Activated gamma-delta T cell (primary cell): ENCODE data around the gene SERPINB11.
"Not testable (repeated sequence)": the region's sequence is repeated elsewhere in the genome, so short reads cannot be mapped to it uniquely, and the experiment has no call there.

ENCODE experiments used
- DNase-seq: peaks from one replicate; lab custom pipeline; 2025; lab: John Stamatoyannopoulos, UW
- total RNA-seq, 2 donors: gene quantifications; one replicate each; lab custom pipeline; 2026; lab: John Stamatoyannopoulos, UW

Gene SERPINB11, protein sequence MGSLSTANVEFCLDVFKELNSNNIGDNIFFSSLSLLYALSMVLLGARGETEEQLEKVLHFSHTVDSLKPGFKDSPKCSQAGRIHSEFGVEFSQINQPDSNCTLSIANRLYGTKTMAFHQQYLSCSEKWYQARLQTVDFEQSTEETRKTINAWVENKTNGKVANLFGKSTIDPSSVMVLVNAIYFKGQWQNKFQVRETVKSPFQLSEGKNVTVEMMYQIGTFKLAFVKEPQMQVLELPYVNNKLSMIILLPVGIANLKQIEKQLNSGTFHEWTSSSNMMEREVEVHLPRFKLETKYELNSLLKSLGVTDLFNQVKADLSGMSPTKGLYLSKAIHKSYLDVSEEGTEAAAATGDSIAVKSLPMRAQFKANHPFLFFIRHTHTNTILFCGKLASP
- total RNA-seq, result 0 to 0.15 reads per million in 2 donors

DNA sequence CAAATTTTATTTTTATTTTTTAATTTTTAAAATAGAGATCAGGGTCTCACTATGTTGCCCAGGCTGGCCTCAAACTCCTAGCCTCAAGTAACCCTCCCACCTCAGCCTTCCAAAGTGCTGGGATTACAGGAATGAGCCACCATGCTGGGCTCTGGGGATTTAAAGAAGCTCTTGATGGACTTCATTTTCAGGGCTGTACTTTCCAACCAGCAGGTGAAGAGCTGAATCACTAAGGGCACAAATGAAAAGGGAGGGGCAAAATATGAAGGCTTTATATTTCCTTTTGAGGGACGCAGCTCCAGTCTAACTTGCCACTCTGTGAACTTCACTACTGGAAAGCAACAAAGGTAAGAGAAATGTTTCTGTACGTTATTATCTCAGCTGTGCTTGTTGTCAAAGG, at the start of gene SERPINB11:
Gene SERPINB11, plus strand, starts transcription at position 301 of the 400 bp plus-strand sequence. CDS start 7,234 bp downstream, outside the sequence.
- no peak for DNase-seq

DNA sequence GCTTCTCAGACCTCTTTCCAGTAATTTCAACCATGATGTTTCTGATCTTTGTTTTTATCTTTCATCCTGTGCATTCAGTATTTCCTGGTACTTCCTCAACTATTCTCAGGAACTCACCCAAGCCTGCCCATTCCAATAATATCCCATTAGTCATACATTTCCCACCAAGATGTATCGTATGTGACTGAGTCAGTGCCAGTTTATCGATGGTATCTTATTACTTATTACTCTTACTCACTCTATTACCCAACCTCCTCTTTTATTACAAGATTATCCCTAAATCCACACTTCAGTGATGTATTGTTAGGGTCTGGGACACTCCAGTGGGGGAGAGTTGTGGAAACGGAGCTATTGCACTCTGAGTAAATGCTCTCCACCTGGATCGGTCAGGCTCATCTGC, 43.8 kb upstream of the SERPINB11 start:
- DNase-seq, result not testable (repeated sequence)

DNA sequence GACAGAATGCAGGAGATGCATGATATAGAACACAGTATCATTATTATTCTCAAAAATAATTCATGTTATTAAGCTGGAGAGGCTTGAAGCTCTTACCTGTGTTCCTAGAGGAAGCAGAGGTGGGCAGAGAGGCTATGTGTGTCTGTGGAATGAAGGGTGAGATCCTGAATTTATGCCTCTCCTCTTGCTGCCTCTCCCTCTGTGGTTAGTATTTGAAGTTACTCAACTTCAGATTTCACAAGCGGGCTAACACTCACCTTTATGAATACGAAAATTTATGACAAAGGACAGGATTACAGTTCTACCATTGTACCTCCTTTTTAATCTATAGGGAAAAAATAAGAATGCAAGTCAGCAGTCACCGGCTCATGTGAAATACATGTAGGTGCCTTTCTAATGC, 41.0 kb upstream of the SERPINB11 start, which contains the start of gene SERPINB3:
Gene SERPINB3, minus strand, starts transcription at position 144 of the 400 bp plus-strand sequence. CDS start 677 bp downstream, outside the sequence.
- not testable (repeated sequence) for DNase-seq

DNA sequence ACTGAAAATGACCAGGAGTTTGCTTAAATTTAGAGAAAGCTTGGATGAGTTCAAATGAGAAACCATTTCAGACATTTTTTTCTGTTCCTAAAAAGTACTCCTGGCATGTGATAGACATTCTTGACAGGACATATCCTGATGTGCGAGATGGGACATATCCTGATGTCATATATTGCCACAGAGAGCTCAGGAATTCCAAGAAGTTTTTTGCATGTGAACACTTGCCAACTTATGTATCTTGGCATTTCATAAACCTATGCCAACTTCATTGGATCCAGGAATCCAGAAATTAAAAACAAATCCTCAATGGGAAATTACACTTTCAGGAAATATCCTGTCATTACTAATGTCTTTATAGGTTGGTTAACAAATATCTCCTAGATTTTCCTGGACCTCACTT, 38.2 kb upstream of the SERPINB11 start:
- DNase-seq, result no peak

DNA sequence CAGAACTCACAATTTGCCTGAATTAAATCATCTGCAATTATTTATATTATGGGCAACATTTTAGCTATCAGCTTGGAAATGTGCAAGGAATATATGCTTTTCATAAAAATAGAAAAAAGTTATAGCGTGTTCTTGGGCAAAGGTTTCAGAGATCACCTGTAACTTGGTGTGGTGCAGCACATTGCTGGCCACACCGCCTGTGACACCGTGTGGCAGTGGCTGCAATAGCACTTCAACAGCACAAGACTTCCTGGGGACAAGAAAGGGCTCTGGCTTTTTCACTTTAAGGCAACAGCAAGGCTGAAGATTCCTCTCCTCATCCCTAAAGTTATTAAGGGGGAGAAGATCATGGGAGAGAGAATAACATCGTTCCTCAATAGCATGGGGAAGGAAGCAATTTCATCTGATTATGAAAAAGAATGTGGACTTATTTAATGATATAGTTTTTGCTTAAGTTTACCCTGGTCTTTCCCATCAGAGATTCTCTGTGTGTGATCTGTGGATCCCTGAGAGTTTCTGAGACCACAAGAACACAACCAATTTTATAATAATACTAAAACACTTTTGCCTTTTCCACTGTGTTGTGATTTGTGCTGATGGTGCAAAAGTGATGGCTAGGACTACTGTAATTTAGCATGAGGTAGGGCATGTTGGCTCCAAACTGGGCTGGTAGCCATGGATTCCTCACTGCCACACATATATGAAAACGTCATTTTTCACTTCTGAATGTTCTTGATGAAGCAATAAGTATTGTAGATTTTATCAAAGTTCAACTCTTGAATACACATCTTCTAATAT, 26.0 kb upstream of the SERPINB11 start:
- no peak for DNase-seq

DNA sequence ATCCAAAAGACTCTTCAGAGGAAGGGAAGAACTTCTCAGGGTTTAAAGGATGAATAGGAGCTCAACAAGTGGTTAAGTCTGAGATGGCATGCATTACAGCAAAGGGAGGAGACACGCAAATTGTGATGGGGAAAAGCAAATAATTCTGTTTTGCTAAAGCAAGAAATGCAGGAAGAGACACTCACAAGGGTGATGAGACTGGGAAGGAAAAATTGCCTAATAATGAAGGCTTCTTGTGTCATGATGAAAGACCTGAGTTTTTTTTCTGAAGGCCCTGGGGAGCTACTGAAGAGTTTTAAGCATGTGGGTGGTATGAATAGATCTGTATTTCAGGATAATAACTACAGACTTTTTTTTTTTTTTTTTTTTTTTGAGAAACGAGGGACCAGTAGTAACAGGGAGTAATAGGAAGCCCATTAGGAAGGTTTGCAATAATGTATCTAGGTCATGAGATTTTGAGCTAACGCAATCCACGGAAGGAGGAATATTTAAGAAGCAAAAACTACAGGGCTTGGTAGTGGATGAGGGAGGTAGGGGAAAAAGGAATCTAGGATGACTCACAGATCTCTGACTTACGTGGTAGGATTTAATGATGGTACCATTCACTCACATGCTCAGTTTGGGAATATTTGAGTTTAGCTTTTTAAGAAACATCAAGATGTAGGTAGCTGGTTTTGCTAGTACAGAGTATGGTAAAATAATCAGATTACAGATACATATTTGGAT, 25.1 kb upstream of the SERPINB11 start:
- DNase-seq, result no peak

DNA sequence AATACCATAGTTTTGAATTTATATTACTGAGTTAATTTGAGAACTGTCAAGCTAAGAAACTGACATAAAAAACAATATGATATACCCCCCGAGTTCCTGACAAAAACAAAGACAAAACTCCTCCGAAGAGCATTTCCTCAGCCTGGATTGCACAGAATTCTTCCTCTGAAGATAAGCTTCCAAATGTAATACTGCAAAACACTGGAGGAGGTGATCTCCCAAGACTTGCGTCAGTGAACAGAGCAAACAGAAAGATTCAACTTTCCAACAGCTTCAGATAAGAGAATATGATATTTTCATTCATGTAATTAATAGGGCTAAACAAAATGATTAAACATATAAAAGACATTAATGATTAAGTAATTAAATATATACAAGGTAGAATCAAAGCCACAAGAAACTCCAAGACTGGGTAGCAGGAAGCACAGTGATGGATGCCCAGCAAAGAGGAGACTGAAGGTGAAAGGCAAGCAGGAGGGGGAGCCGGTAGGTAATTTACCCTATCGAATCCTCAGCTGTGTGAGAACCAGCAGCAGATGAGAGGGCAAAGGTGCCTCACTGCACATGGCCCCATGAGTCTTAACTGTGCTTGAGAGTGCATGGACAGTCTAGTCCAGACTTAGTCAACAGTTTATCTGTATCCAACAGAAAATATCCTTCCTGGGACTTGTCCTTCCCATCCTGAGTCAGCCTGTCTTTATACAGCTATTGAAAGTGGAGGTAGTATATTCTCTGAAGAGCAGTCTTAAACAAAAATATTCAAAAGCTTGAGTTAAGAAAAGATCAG, 22.7 kb upstream of the SERPINB11 start:
- DNase-seq, result no peak

DNA sequence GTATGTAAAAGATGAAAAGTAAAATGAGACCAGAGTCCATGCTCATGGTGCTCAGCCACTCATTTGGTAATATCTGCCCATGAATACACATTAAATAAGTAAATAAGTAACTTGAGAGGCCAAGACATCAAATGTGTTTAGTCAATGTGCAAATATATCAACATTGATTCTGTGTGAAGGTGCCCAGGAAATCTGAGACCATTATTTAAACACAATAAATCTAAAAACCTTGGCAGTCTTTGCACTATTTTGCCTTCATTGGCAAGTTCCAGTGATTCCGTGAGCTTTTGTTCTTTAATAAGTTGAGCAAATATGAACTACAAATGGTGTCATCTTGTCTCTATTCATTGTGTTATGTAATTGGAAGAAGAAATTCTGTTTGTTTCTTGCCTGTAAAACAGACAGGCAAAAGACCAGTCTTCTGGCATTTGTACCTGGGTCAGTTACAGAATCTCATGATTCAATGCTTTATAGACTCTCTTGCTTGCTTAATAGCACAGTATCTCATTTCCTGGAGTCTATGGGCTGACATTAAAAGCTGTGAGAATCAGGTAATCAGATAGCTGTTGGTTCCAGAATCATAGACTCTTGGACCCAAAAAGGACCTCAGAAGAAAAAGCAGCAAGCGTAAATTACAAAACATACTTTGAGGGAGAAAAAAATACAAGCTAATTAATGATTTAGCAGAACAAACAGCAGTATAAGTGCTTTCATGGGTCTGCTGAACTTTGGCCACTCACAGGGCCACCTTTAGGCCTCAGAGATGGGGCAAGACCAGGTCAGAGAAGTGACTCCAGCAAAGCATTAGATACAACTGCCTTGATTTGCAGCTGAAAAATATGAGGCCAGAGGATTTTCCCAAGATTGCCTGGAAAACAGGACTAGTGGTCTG, 21.1 kb upstream of the SERPINB11 start:
- DNase-seq, result no peak

DNA sequence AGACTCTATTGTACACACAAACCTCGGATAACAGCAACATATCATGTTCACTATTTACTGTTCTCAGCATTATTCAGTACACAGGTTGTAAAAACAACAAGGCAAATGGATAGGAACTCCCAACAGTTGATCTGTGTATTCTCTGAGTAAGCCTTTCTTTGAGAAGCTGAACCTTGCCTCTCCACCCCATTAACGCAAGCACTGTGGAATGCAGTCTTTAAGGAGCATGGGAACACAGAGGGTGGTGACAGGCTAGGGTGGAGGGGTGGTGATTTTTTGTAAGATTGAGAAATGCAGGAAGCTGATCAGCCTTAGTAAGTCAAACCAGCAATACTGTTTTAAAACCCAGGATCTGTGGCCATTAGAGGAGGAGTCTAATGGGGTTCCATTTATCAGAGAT, 19.6 kb upstream of the SERPINB11 start:
- no peak for DNase-seq

DNA sequence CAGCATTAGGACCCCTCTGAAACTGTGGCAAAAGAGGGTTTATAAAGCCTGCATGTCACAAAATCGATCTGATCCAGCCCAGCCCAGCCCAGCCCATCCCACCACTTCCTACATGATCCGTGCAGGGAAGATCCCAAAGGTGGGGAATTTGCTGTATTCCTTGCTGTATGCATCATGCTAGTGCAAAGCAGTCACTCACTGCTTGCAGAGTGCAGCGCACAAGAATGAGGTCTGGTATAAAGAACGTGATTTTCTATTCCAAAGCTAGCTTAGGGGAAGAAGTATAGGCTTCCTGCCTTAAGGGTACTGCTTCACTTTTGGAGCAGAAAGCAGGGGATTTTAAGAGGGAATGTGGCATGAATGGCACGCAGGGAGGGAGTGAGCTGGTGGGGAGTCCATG, 18.9 kb upstream of the SERPINB11 start:
- DNase-seq, result no peak

DNA sequence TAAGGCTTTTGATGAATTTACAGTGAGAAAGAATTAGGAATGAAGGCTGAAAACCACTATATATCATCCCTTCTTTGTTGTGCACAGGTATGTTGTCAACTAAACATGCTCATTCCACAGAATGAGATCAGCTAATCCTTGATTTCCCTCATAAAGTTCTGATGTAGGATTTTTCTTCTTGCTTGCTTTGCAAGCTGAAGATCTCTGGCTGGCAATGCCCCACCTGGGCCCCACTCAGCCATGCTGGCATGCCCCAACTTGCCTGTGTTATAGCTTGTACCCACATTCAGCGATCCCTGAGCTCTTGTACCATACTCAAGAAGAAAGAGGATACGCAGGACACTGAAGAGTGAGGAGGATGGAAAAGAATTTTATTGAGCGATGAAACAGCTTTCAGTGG, 18.0 kb upstream of the SERPINB11 start:
- DNase-seq, result no peak

DNA sequence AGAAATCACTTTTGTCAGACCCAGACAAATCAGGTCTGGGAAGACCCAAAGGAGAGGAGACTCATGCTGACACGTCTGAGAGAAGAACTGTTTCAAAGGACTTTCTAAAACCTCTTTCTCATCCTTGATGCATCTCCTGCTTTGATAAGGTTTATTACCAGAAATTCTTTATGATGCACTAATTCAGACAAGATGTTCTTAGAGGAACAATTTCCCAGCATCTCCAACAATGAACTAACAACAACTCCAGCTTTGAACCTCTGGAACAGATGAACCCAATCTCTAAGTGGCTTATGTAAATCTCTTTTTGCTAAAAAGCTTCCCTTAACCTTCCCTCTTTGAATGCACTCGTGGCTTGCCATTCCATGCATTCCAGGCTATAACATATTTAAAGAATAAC, 15.9 kb upstream of the SERPINB11 start:
- no peak for DNase-seq

DNA sequence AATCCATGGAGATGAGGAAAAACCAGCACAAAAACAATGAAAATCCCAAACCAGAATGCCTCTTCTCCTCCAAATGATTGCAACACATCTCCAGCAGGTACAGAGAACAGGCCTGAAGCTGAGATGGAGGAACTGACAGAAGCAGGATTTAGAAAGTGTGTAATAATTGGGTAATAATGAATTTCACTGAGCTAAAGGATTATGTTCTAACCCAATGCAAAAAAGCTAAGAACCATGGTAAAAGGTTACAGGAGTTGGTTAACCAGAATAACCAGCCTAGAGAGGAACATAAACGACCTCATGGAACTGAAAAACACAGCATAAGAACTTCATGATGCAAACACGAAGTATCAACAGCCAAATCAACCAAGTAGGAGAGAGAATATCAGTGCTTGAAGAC, 13.7 kb upstream of the SERPINB11 start:
- no peak for DNase-seq

DNA sequence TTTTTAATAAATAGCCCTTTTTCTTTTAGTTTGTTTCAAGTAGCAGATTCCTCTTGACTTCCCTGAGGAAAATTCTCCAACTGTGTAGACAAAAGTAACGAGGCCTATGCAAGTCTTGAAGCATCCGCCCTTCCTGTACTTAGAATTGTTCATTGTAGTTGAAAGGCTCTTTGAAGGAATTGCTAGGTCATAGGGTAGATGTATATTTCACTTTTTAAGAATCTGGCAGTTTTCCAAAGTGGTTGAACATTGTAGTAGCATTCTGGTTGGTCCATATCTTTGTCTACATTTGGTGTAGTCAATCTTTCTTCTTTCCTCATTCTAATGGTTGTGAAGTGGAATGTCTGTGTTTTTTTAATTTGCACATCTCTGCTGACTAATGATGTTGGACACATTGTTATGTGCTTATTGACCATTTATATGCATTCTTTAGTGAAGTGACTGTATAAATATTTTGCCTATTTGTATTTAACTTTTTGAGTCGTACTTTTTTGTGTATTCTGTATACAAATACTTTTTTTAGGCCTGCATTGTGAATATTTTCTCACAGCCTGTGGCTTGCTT, 5.6 kb upstream of the SERPINB11 start:
- DNase-seq, result no peak

DNA sequence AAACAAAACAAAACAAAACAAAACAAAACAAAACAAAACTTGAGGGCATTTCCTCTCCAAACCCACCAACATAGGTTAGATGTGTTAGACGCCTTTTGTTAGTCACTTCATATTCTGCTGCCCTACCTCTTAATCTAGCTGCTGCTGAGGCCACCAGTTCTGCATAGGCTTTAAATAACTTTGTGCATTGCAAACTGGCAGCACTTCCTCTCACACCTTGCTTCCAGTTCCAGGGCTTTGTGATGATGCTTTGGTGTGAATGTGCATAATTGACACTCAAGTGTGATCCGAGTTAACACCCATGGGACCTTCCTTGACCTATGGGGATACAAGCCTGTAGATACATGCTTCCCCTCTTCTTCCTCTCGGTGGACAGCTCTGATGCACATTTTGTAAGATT, 2.3 kb upstream of the SERPINB11 start:
- no peak for DNase-seq

DNA sequence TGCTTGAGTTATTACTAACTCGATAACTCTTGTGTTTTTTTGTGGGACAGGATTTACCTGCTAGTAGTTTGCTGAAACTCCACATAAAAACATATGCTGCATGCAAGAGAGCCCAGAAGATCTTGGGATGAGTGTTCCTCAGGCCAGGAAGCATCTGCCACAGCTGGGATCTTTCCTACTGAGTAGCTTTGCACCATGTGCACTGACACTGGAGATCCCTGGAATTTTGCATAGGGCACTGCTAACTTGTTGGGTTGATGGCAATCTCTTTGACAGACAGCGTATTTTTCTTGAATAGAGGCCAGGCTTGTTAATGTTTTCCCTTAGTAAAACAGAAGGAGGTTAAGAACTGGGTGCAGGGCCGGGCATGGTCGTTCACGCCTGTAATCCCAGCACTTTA, 808 bp upstream of the SERPINB11 start:
- DNase-seq, result no peak

DNA sequence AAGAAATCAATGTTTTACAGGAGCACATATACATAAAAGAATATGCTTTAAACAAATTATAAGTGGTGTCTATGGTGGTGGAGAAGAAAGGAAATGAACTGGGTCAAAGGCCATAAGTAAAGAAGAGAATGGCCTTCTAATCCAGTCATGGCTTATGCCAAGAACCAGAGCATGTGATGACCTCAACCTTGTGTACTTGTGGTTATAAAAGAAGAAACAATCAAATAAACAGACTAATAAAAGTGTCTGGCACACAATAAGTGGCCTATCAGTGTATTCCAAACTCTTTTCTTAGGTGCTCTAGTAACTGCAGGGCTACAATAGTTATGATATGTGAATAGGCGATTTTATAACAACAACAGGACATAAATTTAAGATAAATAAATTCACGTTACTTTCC, 2.6 kb downstream of the SERPINB11 start:
- DNase-seq, result no peak

DNA sequence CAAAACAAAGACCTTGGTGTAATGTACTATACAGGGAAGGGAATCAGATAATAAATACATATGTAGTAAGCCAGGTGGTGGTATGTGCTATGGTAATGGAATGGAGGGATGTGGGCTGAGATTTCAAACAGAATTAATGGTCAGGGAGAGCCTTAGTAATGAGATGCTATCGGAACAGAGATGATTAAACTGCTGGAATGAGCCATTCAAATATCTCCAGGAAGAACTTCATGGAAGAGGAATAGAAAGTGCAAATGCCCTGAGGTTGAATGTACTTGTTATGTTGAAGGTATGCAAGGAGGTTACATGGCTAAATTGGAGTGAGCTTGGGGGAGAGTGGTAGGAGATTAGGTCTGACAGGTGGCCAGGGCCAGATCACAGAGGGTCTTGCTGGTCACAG, 5.1 kb downstream of the SERPINB11 start:
- DNase-seq, result no peak

DNA sequence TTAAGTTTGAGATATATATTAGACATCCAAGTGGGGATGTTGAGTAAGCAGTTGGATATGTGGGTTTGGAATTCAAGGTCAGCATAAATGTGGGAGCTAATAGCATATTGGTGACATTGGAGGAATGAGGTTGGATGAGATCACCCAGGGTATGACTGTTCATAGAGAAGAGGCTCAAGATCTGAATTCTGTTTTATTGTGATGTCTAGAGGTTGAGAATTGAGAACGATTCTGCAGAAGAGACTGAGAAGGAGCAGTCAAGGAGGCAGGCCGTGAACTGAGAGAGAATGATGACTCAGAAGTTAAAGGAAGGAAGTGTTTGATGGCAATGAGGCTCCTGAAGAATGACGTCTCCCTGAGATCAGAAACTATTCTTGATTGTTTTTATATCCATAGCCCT, 5.9 kb downstream of the SERPINB11 start:
- no peak for DNase-seq
